ENCODE measurements around the gene DAO.

DNA sequence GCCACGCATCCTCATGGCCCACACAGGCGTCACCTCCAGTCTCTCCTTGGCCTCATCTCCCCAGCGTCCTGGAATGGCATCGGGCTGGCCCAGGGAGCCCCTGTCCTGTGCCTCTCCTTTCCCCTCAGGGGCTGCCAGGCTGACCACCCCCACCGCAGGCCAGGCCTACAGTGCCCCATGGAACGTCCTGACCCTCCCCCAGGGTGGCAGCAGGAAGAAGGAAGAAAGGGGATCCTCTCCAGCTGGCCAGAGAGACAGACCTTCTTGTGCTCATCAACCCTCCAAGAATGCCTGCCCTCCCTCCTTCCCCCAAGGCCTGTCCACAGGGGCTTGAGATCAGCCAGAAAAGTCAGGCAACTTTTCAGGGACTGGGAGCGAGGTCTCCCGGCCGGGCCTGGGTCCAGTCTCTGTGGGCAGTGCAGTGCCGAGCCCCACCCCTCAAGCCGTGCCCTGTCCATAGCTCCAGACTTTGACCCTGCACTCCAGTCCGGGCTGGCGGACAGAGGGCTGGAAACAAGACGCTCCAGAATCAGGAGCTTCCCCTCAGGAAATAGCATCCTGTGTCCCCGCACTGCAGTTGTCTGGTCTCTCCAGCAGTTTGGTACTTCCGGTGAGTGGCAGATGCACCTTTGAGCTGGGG is at the start of gene DAO:
- TF ChIP-seq, protein P1, sequence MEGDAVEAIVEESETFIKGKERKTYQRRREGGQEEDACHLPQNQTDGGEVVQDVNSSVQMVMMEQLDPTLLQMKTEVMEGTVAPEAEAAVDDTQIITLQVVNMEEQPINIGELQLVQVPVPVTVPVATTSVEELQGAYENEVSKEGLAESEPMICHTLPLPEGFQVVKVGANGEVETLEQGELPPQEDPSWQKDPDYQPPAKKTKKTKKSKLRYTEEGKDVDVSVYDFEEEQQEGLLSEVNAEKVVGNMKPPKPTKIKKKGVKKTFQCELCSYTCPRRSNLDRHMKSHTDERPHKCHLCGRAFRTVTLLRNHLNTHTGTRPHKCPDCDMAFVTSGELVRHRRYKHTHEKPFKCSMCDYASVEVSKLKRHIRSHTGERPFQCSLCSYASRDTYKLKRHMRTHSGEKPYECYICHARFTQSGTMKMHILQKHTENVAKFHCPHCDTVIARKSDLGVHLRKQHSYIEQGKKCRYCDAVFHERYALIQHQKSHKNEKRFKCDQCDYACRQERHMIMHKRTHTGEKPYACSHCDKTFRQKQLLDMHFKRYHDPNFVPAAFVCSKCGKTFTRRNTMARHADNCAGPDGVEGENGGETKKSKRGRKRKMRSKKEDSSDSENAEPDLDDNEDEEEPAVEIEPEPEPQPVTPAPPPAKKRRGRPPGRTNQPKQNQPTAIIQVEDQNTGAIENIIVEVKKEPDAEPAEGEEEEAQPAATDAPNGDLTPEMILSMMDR (IDR thresholded peaks at IDR 0.05), result no peak
- TF ChIP-seq POLR2A (IDR thresholded peaks at IDR 0.05), result no peak

Data from breast epithelium (tissue), 3 donors.